ENCODE data around the gene CBLB. TPM values are rescaled to one million over a fixed set of nuclear protein-coding genes. Genes with fewer than 3 reads are reported as not detected.

The CBLB gene
- total RNA-seq, 1 experiment from 2014 or later: 34.3 TPM

GRCh38 chr3:105837947-105838346, 30.9 kb downstream of the CBLB start:
- no peak for DNase-seq
- Mint-ChIP-seq H3K27ac (ENCODE audit: unreplicated experiment) (no peak overlapping the region), H3K4me1 (ENCODE audit: low read depth, unreplicated experiment) (peaks cover 18% of the 10 kb centered on the region)

GRCh38 chr3:105837143-105837740, 31.6 kb downstream of the CBLB start:
- no peaks in the 10 kb centered on the region for H3K9me3 Mint-ChIP-seq (ENCODE audit: unreplicated experiment)
- peaks cover 8% of the 10 kb centered on the region for H3K4me1 ChIP-seq
- H3K4me3 ChIP-seq (ENCODE audit: low read depth, low read length): no peak overlapping the region
- peaks cover 14% of the 10 kb centered on the region for H3K4me1 Mint-ChIP-seq (ENCODE audit: low read depth, unreplicated experiment)
- no peak for TF ChIP-seq CTCF (IDR thresholded peaks at IDR 0.05; ENCODE audit: insufficient read depth in 1 of 2, low read depth in 1 of 2, low read length in 1 of 2, severe bottlenecking in 1 of 2, unreplicated experiment in 1 of 2)
- ChIA-PET POLR2A (no interaction called here), CTCF (no interaction called here)
- intact Hi-C loops (cut with micrococcal nuclease; ENCODE audit: unreplicated experiment): no loop called here
- H3K36me3 Mint-ChIP-seq (ENCODE audit: insufficient read depth, unreplicated experiment): no peaks in the 10 kb centered on the region
- no peak for DNase-seq
- H3K27ac Mint-ChIP-seq (ENCODE audit: unreplicated experiment): no peak overlapping the region
- no peaks in the 10 kb centered on the region for H3K27me3 ChIP-seq (replicated peaks; ENCODE audit: control insufficient read depth, insufficient read depth, low read length)
- BruUV-seq (replicated peaks): no TSS peak
- H3K27me3 Mint-ChIP-seq (ENCODE audit: insufficient read depth, unreplicated experiment): no peaks in the 10 kb centered on the region
- H3K9me3 ChIP-seq: no peaks in the 10 kb centered on the region
- H3K4me3 Mint-ChIP-seq (ENCODE audit: unreplicated experiment): no peak overlapping the region
- no peaks in the 10 kb centered on the region; the same call in 1 of the 2 replicates for H3K36me3 ChIP-seq (ENCODE audit: control insufficient read depth, insufficient read depth, low read length)

More at GRCh38 chr3:105837947-105838346, 30.9 kb downstream of the CBLB start:
- peaks cover 8% of the 10 kb centered on the region for H3K4me1 ChIP-seq
- no peaks in the 10 kb centered on the region for H3K27me3 ChIP-seq (replicated peaks; ENCODE audit: control insufficient read depth, insufficient read depth, low read length)
- no peaks in the 10 kb centered on the region for H3K9me3 ChIP-seq
- Mint-ChIP-seq H3K27me3 (ENCODE audit: insufficient read depth, unreplicated experiment) (no peaks in the 10 kb centered on the region), H3K36me3 (ENCODE audit: insufficient read depth, unreplicated experiment) (no peaks in the 10 kb centered on the region), H3K9me3 (ENCODE audit: unreplicated experiment) (no peaks in the 10 kb centered on the region), H3K4me3 (ENCODE audit: unreplicated experiment) (no peak overlapping the region)
- H3K36me3 ChIP-seq (ENCODE audit: control insufficient read depth, insufficient read depth, low read length): no peaks in the 10 kb centered on the region; the same call in 1 of the 2 replicates
- H3K4me3 ChIP-seq (ENCODE audit: low read depth, low read length): no peak overlapping the region
- no TSS peak for BruUV-seq (replicated peaks)
- intact Hi-C loops (cut with micrococcal nuclease; ENCODE audit: unreplicated experiment): no loop called here
- CTCF ChIA-PET: no interaction called here
- POLR2A ChIA-PET: interaction anchor here (0.7 kb wide), 1 partner anchor 46 kb away, joined by 5 read pairs; no protein-coding TSS in a partner anchor
- TF ChIP-seq CTCF (IDR thresholded peaks at IDR 0.05; ENCODE audit: insufficient read depth in 1 of 2, low read depth in 1 of 2, low read length in 1 of 2, severe bottlenecking in 1 of 2, unreplicated experiment in 1 of 2): no peak

GRCh38 chr3:105836533-105836932, 32.3 kb downstream of the CBLB start:
- Mint-ChIP-seq H3K27me3 (ENCODE audit: insufficient read depth, unreplicated experiment) (no peaks in the 10 kb centered on the region), H3K4me1 (ENCODE audit: low read depth, unreplicated experiment) (peaks cover 13% of the 10 kb centered on the region), H3K4me3 (ENCODE audit: unreplicated experiment) (no peak overlapping the region), H3K36me3 (ENCODE audit: insufficient read depth, unreplicated experiment) (no peaks in the 10 kb centered on the region), H3K9me3 (ENCODE audit: unreplicated experiment) (no peaks in the 10 kb centered on the region), H3K27ac (ENCODE audit: unreplicated experiment) (no peak overlapping the region)
- no peak for TF ChIP-seq CTCF (IDR thresholded peaks at IDR 0.05; ENCODE audit: insufficient read depth in 1 of 2, low read depth in 1 of 2, low read length in 1 of 2, severe bottlenecking in 1 of 2, unreplicated experiment in 1 of 2)
- Histone ChIP-seq H3K4me1 (peaks cover 8% of the 10 kb centered on the region), H3K36me3 (ENCODE audit: control insufficient read depth, insufficient read depth, low read length) (no peaks in the 10 kb centered on the region; the same call in 1 of the 2 replicates), H3K4me3 (ENCODE audit: low read depth, low read length) (no peak overlapping the region), H3K27me3 (replicated peaks; ENCODE audit: control insufficient read depth, insufficient read depth, low read length) (no peaks in the 10 kb centered on the region), H3K9me3 (no peaks in the 10 kb centered on the region)
- ChIA-PET CTCF (no interaction called here), POLR2A (no interaction called here)
- DNase-seq: no peak
- no TSS peak for BruUV-seq (replicated peaks)
- intact Hi-C loops (cut with micrococcal nuclease; ENCODE audit: unreplicated experiment): no loop called here

Data from Caco-2 (cell line).